HG03045 (cell line): ENCODE results near the gene RRP8.

Experiments
- ATAC-seq: cut with Tn5 transposase; IDR thresholded peaks from one replicate; pipeline ENCODE4 v1.9.1; 2021; ENCODE audit warnings: mild to moderate bottlenecking, moderate library complexity; ENCODE audit not compliant: unreplicated experiment

RRP8 gene

DNA sequence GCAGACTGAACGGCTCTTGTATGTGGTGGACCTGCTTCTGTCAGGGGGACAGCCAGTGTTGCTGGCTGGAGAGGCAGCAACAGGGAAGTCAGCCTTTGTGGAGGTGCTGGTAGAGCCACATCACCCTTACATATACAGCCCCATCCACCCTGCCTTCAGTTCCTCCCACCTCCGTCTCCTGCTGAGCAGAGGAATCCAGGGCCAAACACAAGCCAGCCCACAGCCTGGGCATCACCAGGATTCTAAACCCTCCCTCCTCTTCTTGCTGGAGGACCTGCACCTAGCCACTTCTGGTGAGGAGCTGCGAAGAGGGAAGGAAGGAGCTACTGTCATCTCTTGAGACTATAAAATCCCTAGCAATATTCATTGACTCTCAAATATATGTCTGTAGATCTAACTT is 54.8 kb downstream of the RRP8 start:
- no peak for ATAC-seq

DNA sequence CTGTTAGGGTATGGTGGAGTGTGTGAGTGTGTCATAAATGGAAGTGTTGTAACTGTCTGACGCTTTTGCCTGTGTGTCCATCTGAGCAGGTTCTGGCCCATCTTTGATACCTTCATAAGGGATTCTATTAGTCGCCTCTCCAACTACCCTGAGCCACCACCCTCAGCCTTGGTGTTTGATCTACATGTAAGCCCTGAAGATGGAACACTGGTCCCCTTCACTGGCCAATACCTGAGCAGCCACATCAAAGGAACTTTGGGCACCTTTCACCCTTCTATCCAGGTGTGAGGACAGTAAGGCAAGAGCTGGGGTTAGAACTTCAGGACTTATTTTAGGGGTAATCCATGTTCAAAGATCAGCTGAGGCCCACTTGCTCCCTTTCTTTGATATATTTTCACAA is 55.3 kb downstream of the RRP8 start:
- ATAC-seq, result no peak

DNA sequence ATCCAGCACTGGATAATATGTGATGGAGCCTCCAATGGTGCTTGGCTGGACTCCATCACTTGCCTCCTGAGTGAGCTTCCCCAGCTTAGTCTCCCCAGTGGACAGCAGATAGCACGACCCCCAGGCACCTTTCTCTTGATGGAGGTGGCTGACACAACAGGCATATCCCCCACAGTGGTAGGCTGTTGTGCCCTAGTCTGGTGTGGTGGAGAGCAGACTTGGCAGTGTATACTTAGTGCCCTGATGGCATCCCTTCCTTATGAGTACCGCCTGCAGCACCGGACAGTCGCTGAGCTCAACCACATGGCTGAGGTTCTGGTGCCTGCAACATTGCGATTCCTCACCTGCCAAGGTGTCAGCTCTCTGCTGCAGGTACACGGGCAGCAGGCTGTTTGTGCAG is 56.2 kb downstream of the RRP8 start:
- ATAC-seq, result no peak

DNA sequence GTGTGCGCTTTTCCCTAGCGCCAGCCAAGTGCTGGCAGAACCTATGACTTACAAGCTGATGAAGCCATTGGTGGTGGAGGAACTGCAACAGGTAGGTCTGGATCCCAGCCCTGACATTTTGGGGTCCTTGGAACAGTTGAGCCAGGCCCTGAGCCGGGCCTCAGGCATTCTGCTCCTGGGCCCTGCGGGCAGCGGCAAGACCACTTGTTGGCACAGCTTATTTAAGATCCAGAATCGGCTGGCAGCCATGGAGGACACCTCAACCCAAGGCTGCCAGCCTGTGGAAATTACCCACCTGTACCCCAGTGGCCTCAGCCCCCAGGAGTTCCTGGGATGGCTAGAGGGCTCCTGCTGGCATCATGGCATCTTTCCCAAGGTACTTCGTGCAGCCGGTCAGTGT is 56.7 kb downstream of the RRP8 start:
- ATAC-seq, result no peak

DNA sequence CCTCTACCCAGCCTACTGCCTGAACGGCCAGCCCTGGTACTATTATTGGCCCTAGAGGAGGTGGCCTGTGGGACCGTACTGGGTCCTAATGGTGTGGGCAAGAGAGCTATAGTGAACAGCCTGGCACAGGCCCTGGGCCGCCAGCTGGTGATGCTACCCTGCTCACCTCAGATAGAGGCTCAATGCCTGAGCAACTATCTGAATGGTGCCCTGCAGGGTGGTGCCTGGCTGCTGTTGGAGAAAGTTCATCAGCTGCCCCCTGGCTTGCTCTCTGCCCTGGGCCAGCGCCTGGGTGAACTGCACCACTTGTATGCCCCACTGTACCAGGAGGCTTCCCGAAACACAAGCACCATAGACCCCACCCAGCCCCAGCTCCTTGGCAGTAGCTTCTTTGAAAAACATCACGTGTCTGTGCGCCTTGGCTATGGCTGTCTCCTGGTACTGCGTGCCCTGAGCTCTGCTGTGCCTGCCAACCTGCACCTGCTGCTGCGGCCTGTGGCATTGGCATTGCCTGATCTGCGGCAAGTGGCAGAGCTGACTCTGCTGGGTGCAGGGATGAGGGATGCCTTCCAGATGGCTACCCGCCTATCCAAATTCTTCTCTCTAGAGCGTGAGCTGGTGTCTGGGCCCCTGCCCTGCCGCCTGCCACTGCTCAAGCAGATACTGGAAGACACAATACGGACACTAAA is 57.4 kb downstream of the RRP8 start:
- no peak for ATAC-seq
